Nephron progenitor cell (in vitro differentiated cells): ENCODE data around the gene HOXB3.

Experiments
- DNase-seq: peaks from one replicate; pipeline ENCODE4 v3.0.0; 2021
- H3K27ac Mint-ChIP-seq: 2 replicates; pipeline ENCODE4 v1.8.0; 2021; ENCODE audit warnings: mild to moderate bottlenecking, moderate library complexity, mixed read lengths
- H3K27me3 Mint-ChIP-seq: 2 replicates; pipeline ENCODE4 v1.8.0; 2021; ENCODE audit warnings: mild to moderate bottlenecking, low read depth, mixed read lengths; ENCODE audit not compliant: poor library complexity
- H3K36me3 Mint-ChIP-seq: 2 replicates; pipeline ENCODE4 v1.8.0; 2021; ENCODE audit warnings: low read depth, mixed read lengths
- H3K4me1 Mint-ChIP-seq: 2 replicates; pipeline ENCODE4 v1.8.0; 2021; ENCODE audit warnings: mixed read lengths
- H3K4me3 Mint-ChIP-seq: 2 replicates; pipeline ENCODE4 v1.8.0; 2021; ENCODE audit warnings: mild to moderate bottlenecking, moderate library complexity, mixed read lengths
- H3K9me3 Mint-ChIP-seq: 2 replicates; pipeline ENCODE4 v1.8.0; 2021; ENCODE audit warnings: mild to moderate bottlenecking, moderate library complexity, mixed read lengths
- CTCF ChIP-seq: fragments of 200-600 bp; sonication (generic); IDR thresholded peaks from 2 replicates; pipeline ENCODE4 v1.5.0; 2021; ENCODE audit warnings: antibody characterized with exemption

HOXB3 gene

GRCh38 chr17:48584223-48584741 lies 5.8 kb downstream of the HOXB3 start:
- peak overlapping the region; percentile 100 for H3K27ac Mint-ChIP-seq
- H3K9me3 Mint-ChIP-seq = no peaks in the 10 kb centered on the region
- H3K27me3 Mint-ChIP-seq = peaks cover 7% of the 10 kb centered on the region
- peaks cover 88% of the 10 kb centered on the region for H3K36me3 Mint-ChIP-seq
- no peak for TF ChIP-seq CTCF
- no peak for DNase-seq
- H3K4me3 Mint-ChIP-seq = peak overlapping the region; percentile 99
- H3K4me1 Mint-ChIP-seq = peaks cover 50% of the 10 kb centered on the region

DNA sequence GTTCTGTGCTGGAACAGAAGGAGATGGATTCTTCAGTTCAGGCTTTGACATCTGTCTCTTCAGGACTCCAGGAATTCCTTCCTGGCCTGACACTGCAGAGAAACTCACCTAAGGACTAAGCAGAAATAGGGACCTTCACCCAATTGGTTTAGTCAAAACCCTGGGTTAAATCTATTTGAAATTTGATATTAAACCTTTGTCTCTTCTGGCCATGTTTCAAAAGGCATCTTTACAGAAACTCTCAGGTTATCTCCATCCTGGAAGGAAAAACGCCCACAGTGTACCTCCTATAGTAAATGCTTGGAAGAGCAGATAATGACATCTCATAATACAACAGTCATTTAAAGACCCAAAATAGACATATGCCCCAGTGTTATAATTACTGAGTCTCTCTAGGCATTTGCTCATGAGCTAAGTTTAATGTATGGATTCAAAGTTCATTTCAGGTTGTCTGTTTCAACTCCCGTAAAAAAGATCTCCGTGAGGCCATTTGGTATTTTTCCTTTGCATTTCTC lies 6.3 kb downstream of the HOXB3 start:
- Mint-ChIP-seq H3K9me3 (no peaks in the 10 kb centered on the region), H3K36me3 (peaks cover 88% of the 10 kb centered on the region), H3K4me3 (peak overlapping the region; percentile 99), H3K4me1 (peaks cover 56% of the 10 kb centered on the region), H3K27ac (peak overlapping the region; percentile 100), H3K27me3 (peaks cover 5% of the 10 kb centered on the region)
- no peak for DNase-seq
- no peak for TF ChIP-seq CTCF

- TF ChIP-seq CTCF = no peak
- no peaks in the 10 kb centered on the region for H3K9me3 Mint-ChIP-seq
- peak overlapping the region; percentile 100 for H3K27ac Mint-ChIP-seq
- H3K27me3 Mint-ChIP-seq = peaks cover 6% of the 10 kb centered on the region
- DNase-seq = no peak
- peaks cover 80% of the 10 kb centered on the region for H3K36me3 Mint-ChIP-seq
- H3K4me1 Mint-ChIP-seq = peaks cover 58% of the 10 kb centered on the region
- H3K4me3 Mint-ChIP-seq = peak overlapping the region; percentile 99
These were observed 7.3 kb downstream of the HOXB3 start for GRCh38 chr17:48582750-48583069.

DNA sequence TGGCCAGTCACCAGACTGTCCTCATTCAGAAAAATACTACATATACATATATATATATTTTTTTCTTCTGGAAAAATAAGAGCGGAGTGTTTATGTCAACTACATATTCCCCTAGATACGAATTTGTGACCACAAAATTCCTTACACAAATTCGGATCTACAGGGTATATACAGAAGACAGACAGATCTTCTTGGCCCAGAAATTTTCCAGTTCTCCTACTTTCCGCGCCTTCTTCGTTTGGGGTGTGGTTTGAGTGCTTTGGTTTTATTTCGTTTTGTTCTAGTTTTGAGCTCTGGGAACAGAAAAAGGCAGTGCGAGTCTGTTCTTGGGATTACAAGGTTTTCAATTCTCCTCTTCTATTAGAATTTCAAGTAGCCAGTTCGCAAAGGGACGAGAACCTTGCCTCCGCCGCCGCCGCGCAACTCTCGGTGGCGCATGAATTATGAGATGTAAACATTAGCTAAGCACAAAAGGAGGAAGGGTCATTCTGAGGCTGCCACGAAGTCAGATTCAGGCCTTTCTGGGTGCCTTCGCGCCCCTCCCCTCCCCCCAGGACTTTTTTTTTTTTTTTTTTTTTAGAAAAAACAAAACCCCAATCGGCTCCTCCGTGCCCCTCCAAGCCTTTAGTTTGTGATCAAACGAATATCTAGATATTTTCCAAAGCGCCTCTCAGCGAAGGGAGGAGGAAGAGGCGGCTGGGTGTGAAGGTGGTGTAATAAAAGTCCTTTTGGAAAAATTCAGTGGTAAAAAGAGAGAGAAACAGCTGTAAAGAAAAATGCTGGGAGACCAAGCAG lies 10.1 kb downstream of the HOXB3 start:
- peaks cover 64% of the 10 kb centered on the region for H3K4me1 Mint-ChIP-seq
- H3K9me3 Mint-ChIP-seq = no peaks in the 10 kb centered on the region
- no peak for TF ChIP-seq CTCF
- peak overlapping the region; percentile 100 for H3K27ac Mint-ChIP-seq
- peaks cover 72% of the 10 kb centered on the region for H3K36me3 Mint-ChIP-seq
- DNase-seq = peak; percentile 69
- peaks cover 3% of the 10 kb centered on the region for H3K27me3 Mint-ChIP-seq
- H3K4me3 Mint-ChIP-seq = peak overlapping the region; percentile 99

DNA sequence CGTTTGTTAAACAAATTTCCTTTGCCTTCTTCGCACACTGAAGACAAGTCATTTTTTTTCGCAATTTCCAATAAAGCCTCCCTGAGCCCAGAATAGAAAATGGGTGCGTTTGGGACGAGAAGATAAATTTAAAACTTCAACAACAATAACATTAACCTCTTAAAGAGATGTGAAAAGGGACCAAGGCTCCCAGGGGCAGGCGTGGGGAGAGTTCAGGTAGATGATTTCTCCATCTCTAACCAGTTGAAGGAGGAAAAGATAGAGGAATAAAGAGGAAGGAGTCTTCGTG lies 10.6 kb downstream of the HOXB3 start:
- H3K4me3 Mint-ChIP-seq = peak overlapping the region; percentile 99
- peaks cover 72% of the 10 kb centered on the region for H3K36me3 Mint-ChIP-seq
- peaks cover 3% of the 10 kb centered on the region for H3K27me3 Mint-ChIP-seq
- DNase-seq = no peak
- H3K4me1 Mint-ChIP-seq = peaks cover 59% of the 10 kb centered on the region
- no peaks in the 10 kb centered on the region for H3K9me3 Mint-ChIP-seq
- H3K27ac Mint-ChIP-seq = peak overlapping the region; percentile 100
- no peak for TF ChIP-seq CTCF
